ENCODE results near the gene TNFRSF14. TPM values are rescaled to one million over a fixed set of nuclear protein-coding genes. Genes with fewer than 3 reads are reported as not detected.

The TNFRSF14 gene
- total and polyA plus RNA-seq, 5 donors = 17.6 to 27.6 (median 22.9) TPM

DNA sequence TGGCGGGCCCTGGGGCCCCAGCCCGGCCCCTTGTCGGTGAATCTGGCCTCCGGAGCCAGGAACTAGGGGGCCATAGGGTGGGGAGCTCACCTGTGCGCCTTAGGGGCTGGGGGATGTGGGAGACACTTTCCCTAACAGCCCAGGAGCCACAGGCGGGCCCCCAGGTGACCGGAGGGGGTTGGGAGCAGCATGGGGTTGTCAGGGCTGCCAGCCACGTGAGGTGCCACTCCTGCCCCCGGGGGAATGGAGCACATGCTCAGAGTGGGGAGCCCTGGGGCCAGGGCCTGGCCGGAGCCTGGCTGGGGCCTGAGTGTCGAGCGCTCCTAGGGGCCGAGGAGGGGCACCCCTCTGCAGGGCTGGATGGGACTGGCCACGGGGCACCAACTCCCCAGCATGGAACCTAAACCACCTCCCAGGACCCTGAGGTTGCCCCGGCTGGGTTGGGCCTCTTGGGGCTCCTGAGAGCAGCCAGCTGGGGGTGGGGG lies 50.3 kb downstream of the TNFRSF14 start:
- Histone ChIP-seq H3K9me3 (ENCODE audit: control insufficient read depth, low read length) (no peaks in the 10 kb centered on the region), H3K4me1 (ENCODE audit: control insufficient read depth, insufficient read depth, low read length) (no peaks in the 10 kb centered on the region), H3K27ac (ENCODE audit: low read length) (no peak overlapping the region), H3K27me3 (ENCODE audit: control insufficient read depth, insufficient read depth) (no peaks in the 10 kb centered on the region), H3K4me3 (ENCODE audit: low read length) (no peak overlapping the region)
- 84% methylated on average over 15 of the region's 15 CpGs for WGBS
- ATAC-seq = no peak
- intact Hi-C loops (cut with DNase I) = no loop called here
- peak in 1 of 3 donors; percentile 56 for DNase-seq

DNA sequence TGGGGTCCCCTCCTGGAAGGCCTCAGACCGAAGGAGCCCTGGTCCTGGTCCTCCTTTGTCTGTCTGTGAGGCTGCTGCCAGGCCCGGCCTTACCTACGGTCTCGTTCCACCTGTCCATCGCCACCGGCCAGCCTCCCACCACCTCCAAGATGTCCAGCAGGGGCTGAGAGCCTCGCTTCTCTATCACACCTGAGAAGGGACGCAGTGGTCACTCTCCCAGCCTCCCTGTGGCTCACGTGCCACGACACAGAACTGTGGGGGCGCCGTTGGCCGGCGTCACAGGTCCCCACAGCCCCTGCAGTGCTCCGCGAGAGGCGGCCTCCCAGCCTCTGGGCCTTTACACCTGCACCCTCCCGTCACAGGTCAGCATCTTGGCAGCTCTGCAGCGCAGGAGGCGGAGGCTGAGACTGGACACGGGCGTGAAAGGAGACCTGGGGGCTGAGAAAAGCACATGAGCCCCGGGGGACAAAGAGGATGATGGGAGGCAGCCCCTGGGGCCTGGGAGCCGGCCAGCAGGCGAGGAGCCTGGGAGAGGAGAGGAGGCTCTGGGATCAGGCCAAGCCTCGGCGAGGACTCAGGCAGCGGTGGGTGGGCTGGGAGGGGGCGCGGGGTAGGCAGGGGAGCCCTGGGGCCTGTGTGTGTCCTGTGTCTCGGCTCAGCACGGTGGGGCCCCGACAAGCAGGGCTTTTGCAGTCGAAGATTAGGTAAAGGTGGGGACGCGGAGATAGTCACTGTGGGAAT lies 50.9 kb downstream of the TNFRSF14 start:
- 70% methylated on average over 36 of the region's 36 CpGs for WGBS
- Histone ChIP-seq H3K4me3 (ENCODE audit: low read length) (no peak overlapping the region), H3K4me1 (ENCODE audit: control insufficient read depth, insufficient read depth, low read length) (no peaks in the 10 kb centered on the region), H3K27ac (ENCODE audit: low read length) (no peak overlapping the region), H3K9me3 (ENCODE audit: control insufficient read depth, low read length) (no peaks in the 10 kb centered on the region), H3K27me3 (ENCODE audit: control insufficient read depth, insufficient read depth) (no peaks in the 10 kb centered on the region)
- ATAC-seq (no peak), DNase-seq (peak; percentile 13 to 54 (median 40))
- intact Hi-C loops (cut with DNase I) = no loop called here

DNA sequence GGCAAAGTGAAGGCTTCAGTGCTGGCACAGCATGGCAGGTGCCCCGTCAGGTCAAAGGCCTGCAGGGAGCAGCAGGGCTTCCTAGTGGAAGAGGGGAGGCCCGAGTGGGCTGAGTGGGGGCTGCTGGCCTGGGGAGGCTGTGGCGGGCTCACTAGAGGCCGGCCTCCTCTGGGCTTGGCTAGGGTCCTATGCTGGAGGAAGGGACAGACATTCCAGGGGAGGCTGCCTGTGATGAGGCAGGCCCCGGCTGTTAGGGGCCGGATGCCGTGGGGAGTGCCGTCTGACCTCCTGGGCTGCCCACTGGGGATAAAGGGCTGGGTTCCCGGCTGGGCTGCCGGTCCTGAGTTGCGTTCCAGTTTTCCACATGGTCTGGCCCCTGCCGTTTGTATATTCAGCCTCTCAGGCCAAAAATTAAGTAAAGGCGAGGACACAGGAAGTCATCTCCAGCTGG lies 51.5 kb downstream of the TNFRSF14 start:
- no peaks in the 10 kb centered on the region for H3K27me3 ChIP-seq (ENCODE audit: control insufficient read depth, insufficient read depth)
- no peak overlapping the region for H3K4me3 ChIP-seq (ENCODE audit: low read length)
- DNase-seq (peak; percentile 49 to 89 (median 78)), ATAC-seq (peak; percentile 50 to 68)
- H3K27ac ChIP-seq (ENCODE audit: low read length) = no peak overlapping the region
- WGBS = 38% methylated on average over 13 of the region's 13 CpGs
- no peaks in the 10 kb centered on the region for H3K4me1 ChIP-seq (ENCODE audit: control insufficient read depth, insufficient read depth, low read length)
- no peaks in the 10 kb centered on the region for H3K9me3 ChIP-seq (ENCODE audit: control insufficient read depth, low read length)
- intact Hi-C loops (cut with DNase I) = no loop called here

DNA sequence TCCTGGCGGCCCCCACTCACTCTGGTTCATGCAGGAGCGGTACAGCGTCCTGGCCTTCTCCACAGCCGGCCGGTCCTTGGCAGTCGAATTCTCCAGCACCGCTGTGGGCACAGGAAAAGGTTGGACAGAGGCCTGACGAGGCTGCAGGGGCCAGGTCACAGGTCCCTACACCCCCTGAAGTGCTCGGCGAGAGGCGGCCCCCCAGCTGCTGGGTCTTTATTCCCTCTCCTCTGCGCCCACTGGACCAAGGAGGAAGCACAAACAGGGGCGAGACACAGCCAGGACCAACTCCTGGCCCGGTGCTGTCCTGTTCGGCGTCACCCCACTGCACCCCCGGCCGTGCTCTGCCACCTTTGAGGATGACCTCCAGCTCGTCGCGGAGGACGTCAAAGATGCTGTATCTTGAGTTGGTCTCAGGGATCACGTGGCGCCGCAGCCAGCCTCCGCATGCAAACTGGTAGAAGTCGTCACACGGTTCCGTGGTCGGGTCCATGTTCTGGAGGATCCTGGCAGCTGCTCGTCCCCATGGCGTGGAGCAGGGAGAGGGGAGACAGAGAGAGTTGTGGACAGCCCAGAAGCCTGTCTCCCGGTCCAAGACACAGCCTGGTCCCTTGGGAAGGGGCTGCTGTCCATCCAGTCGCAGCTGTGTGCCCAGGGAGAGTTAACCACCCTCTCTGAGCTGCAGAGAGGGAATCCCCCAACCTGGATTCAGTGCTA lies 53.3 kb downstream of the TNFRSF14 start:
- no peak overlapping the region for H3K4me3 ChIP-seq (ENCODE audit: low read length)
- no peaks in the 10 kb centered on the region for H3K9me3 ChIP-seq (ENCODE audit: control insufficient read depth, low read length)
- no peaks in the 10 kb centered on the region for H3K4me1 ChIP-seq (ENCODE audit: control insufficient read depth, insufficient read depth, low read length)
- DNase-seq (peak; percentile 14 to 58 (median 43)), ATAC-seq (no peak)
- intact Hi-C loops (cut with DNase I) = no loop called here
- no peak overlapping the region for H3K27ac ChIP-seq (ENCODE audit: low read length)
- H3K27me3 ChIP-seq (ENCODE audit: control insufficient read depth, insufficient read depth) = no peaks in the 10 kb centered on the region
- 82% methylated on average over 34 of the region's 34 CpGs for WGBS

DNA sequence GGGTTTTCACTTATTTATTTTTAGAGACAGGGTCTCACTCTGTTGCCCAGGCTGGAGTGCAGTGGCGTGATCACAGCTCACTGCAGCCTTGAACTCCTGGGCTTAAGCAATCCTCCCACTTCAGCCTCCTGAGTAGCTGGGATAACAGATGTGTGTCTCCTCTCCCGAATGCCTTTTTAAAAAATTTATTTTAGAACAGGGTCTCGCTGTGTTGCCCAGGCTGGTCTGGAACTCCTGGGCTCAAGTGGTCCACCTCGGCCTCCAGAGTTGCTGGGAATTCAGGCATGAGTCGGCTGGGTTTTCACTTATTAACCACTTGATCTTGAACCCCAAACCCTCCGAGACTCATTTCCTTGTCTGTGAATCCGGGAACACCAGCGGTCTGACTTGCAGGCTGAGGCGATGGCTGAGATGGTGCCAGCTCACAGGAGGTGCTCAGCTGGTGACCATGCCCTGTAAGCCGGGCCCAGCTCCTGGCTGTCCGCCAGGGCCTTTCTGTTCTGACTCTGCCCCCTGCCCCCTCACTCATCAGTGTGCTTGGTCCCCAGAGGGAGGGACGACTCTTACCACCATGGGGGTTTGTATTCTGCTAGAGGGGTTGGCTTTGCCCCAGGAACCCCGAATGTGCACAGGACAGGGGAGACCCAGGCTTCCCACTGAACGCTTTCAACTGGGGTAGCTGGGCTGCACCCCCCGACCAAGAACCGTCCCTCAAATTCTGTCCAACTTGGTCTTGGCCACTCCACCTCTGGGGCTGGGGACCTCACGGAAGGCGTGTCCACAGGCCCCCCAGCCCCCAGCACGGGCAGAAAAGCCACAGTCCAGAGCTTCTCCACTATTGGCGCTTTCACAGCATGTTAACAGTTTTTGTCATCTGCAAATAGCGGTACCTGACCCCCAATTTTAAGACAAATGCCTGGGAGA lies 54.1 kb downstream of the TNFRSF14 start:
- ATAC-seq = no peak
- Histone ChIP-seq H3K9me3 (ENCODE audit: control insufficient read depth, low read length) (no peaks in the 10 kb centered on the region), H3K4me1 (ENCODE audit: control insufficient read depth, insufficient read depth, low read length) (no peaks in the 10 kb centered on the region), H3K27me3 (ENCODE audit: control insufficient read depth, insufficient read depth) (no peaks in the 10 kb centered on the region), H3K4me3 (ENCODE audit: low read length) (no peak overlapping the region), H3K27ac (ENCODE audit: low read length) (no peak overlapping the region)
- intact Hi-C loops (cut with DNase I) = no loop called here
- DNase-seq = peak; percentile 18 to 64 (median 61)
- 61% methylated on average over 21 of the region's 21 CpGs for WGBS

DNA sequence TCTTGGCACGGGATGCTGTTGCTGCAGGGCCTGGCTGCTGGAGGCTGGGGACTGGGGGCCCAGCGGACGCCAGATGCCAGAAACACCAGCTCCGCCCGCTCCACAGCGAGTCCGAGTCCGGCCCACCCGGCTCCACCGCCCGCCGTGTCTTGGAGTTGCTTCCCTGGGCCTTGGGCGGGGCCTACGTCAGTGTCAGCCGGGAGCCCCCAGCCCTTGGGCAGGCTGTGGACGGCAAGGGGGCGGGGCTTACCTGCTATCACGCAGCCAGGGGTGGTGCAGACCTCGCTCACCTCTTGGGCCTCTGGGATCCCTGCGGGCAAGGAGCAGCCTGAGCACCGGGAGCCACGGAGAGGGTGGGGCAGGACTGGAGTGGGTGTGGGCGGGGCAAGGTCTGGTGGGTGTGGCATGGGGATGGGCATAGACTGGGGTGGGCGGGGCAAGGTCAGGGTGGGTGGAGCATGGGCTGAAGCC lies 54.9 kb downstream of the TNFRSF14 start:
- peak; percentile 39 to 58 for ATAC-seq
- DNase-seq = peak; percentile 44 to 79 (median 76)
- intact Hi-C loops (cut with DNase I) = no loop called here

DNA sequence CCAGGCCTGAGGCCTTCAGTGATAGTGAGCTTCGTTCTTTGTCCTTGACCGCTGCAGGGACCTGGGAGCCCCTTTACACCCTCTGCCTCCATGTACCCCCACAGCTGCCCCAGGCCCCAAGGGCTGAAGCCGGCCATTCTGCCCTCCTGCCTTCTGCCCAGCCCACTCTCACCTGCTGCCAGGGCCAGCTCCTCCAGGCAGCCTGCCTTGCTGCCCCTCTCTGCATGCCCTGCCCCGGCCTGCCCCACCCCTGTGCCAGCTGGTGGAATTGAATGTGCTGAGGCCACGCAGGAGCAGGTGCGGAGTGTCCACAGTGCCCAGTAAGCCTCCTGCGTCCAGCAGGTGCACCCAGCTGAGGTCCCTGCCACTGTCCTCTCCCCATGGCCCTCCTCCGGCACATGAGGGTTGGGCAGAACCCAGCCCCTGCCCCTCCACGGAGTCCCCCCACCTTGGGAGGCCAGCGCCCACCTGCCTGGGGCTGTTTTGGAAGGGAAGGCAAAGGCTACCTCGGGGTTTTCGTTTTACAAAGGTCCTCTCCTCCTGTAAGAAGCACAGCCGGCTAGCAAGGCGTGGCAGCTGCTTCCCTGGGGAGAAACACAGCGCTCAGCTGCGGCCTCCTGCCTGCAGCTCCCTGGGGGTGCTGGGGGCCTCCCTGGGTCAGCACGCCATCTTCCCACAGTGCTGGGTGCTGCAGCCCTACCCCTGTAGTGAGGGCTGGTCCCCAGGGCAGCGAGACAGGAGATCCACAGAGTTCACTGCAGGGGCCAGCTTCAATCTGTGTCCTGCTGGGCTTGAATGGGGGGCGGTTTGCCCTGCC lies 55.7 kb downstream of the TNFRSF14 start:
- H3K9me3 ChIP-seq (ENCODE audit: control insufficient read depth, low read length) = peaks cover 2% of the 10 kb centered on the region
- ATAC-seq (no peak), DNase-seq (peak in 1 of 3 donors; percentile 33)
- H3K4me3 ChIP-seq (ENCODE audit: low read length) = no peak overlapping the region
- H3K27ac ChIP-seq (ENCODE audit: low read length) = no peak overlapping the region
- H3K27me3 ChIP-seq (ENCODE audit: control insufficient read depth, insufficient read depth) = no peaks in the 10 kb centered on the region
- no peaks in the 10 kb centered on the region for H3K4me1 ChIP-seq (ENCODE audit: control insufficient read depth, insufficient read depth, low read length)
- 86% methylated on average over 19 of the region's 19 CpGs for WGBS
- intact Hi-C loops (cut with DNase I) = no loop called here

More for the DNA sequence above, 54.9 kb downstream of the TNFRSF14 start:
- Histone ChIP-seq H3K27me3 (ENCODE audit: control insufficient read depth, insufficient read depth) (no peaks in the 10 kb centered on the region), H3K4me3 (ENCODE audit: low read length) (no peak overlapping the region), H3K27ac (ENCODE audit: low read length) (no peak overlapping the region), H3K4me1 (ENCODE audit: control insufficient read depth, insufficient read depth, low read length) (no peaks in the 10 kb centered on the region), H3K9me3 (ENCODE audit: control insufficient read depth, low read length) (no peaks in the 10 kb centered on the region)
- WGBS = 8% methylated on average over 24 of the region's 24 CpGs

DNA sequence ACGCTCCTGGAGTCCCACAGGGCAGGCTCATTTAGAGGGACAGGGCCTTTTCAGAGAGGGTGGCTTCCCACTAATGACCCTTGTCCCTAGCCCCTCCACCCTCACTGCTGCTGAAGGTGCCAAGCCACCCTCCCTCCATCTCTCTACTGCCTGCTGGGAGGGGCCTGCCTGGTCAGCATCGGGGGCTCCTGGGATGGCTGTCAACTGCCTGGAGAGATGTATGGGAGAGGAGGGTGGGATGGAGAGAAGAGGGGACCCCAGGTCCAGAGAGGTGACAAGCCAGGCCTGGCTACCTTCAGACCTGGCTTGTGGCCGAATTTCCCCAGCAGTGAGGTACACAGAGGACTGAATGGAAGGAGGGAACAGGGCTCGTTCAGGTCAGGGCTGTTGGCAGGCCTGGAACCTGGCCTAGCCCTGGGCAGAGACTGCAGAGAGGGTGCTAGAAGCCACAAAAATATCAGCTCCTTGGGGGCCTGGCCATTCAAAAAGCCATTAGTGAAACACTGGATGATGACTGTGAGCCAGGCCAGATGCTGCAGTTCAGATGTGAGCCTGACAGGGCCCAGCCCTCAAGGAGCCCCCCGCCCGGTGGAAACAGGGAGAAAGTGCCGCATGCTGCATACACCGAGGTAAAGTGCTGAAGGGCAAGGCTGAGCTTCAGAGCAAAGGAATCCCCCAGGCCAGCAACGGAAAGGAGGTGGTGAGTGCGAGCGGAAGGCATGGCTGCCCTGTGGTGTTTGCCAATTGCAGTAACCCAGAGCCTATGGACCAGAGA lies 56.6 kb downstream of the TNFRSF14 start:
- DNase-seq = no peak
- 86% methylated on average over 11 of the region's 11 CpGs for WGBS
- intact Hi-C loops (cut with DNase I) = no loop called here
- no peak for ATAC-seq
- Histone ChIP-seq H3K27ac (ENCODE audit: low read length) (no peak overlapping the region), H3K4me1 (ENCODE audit: control insufficient read depth, insufficient read depth, low read length) (no peaks in the 10 kb centered on the region), H3K4me3 (ENCODE audit: low read length) (no peak overlapping the region), H3K27me3 (ENCODE audit: control insufficient read depth, insufficient read depth) (no peaks in the 10 kb centered on the region), H3K9me3 (ENCODE audit: control insufficient read depth, low read length) (peaks cover 2% of the 10 kb centered on the region)
